SK-N-MC (cell line): ENCODE measurements around the gene STON1.

Source experiments
- DNase-seq: peaks from one replicate; pipeline ENCODE4 v3.0.0-alpha.2; 2011; ENCODE audit warnings: low read depth, low spot score
- H3K27ac ChIP-seq: fragments of 200-600 bp; sonication (generic); 2 replicates; pipeline ENCODE4 v1.5.1; 2016; ENCODE audit warnings: mixed run types
- H3K36me3 ChIP-seq: fragments of 200-600 bp; sonication (generic); 2 replicates; pipeline ENCODE4 v1.6.1; 2017; ENCODE audit warnings: antibody characterized with exemption, low read length, mixed read lengths; ENCODE audit not compliant: insufficient read depth
- H3K4me3 ChIP-seq: fragments of 200-600 bp; sonication (generic); 2 replicates; pipeline ENCODE4 v1.5.1; 2016
- H3K9ac ChIP-seq: fragments of 200-600 bp; sonication (generic); 2 replicates; pipeline ENCODE4 v1.8.0; 2017; ENCODE audit warnings: mixed run types, mixed read lengths; ENCODE audit not compliant: insufficient read length
- H3K9me3 ChIP-seq: fragments of 200-600 bp; sonication (generic); 2 replicates; pipeline ENCODE4 v1.6.1; 2017; ENCODE audit warnings: low read depth, mild to moderate bottlenecking, antibody characterized with exemption, low read length, moderate library complexity, mixed read lengths
- EZH2 ChIP-seq: fragments of 200-600 bp; sonication (generic); IDR thresholded peaks from one replicate; pipeline ENCODE4 v1.6.1; 2017; ENCODE audit warnings: antibody characterized with exemption
- FOXP2 ChIP-seq: optimal IDR thresholded peaks from 2 replicates; pipeline ENCODE3; 2011; ENCODE audit warnings: mild to moderate bottlenecking, moderate library complexity; ENCODE audit not compliant: insufficient read depth; ENCODE audit errors: extremely low read length, control extremely low read depth
- POLR2AphosphoS5 ChIP-seq: IDR thresholded peaks from 2 replicates; pipeline ENCODE4 v1.6.1; 2012; ENCODE audit warnings: mild to moderate bottlenecking, low read depth, low read length, borderline replicate concordance

The STON1 gene

DNA sequence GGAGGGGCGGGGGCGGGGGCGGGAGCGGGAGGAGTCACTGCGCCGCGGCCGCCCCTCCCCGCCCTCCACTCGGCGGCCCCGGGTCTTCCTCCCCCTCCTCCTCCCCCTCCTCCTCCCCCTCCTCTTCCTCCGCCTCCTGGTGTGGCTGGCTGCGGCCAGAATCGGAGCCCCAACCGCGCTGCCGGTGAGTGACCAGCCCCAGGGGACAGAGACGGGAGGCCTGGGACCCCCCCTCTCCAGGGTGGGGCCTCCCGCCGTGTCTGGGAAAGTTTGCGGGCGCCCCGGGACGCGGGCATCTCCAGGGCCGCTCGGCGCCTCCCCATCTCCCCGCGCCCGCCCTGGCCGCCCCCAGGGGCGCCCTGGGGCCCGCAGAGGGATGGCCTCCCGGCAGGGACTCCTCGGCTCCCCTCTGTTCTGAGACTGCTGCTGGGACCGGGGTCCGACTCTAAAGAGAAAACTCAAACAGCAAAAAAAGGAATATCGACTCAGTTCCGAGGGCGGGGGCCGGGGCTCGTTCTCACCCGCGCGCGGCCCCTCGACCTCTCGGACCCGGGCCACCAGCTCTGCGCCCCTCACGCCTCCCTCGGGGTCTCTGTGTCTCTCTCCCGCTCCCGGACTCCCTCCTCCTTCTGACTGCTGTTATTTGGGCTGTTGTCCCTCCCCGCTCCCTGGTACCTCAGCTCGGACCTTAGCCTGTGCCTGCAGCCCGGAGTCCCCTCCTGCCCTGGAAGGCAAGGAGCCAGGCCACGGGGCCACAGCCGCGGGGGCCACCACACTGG lies at the start of gene STON1:
TSS of gene STON1 (plus strand) at position 122 of the 779 bp plus-strand sequence. CDS start 50,480 bp downstream, outside the sequence.
- Histone ChIP-seq H3K27ac (peak within 1 kb of the TSS; percentile 51; the same call in 1 of the 2 replicates), H3K9ac (peak within 1 kb of the TSS; percentile 54), H3K9me3 (no peaks in the 10 kb centered on the region), H3K4me3 (peak within 1 kb of the TSS; percentile 83), H3K36me3 (no peaks in the 10 kb centered on the region)
- no peak for DNase-seq
- TF ChIP-seq EZH2 = no peak

DNA sequence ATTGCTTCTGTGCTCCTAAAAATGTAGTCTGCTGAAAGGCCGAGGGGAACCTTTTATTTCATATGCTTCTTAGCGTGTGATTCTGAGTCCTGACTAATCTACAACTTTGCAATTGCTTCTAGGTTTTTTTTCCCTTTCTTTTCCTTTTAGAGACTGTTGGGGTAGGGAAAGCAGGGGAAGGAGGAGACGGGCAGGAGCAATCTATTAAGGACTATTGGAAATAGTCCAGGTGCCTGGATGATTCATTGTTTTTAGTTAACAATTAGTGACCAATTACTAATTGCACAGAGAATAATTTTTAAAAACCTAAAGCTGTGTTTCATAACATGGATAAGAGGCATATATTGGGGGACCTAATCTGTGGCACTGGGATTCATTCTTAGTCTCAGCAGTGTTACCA lies 49.4 kb upstream of the STON1 start:
- no peak for TF ChIP-seq FOXP2
- no peak for TF ChIP-seq POLR2AphosphoS5
- TF ChIP-seq EZH2 = no peak
- H3K36me3 ChIP-seq = peaks cover 5% of the 10 kb centered on the region; the same call in 1 of the 2 replicates
- no peak overlapping the region for H3K27ac ChIP-seq

GRCh38 chr2:48482313-48482712 lies 47.6 kb upstream of the STON1 start:
- TF ChIP-seq FOXP2 = no peak
- TF ChIP-seq EZH2 = no peak
- TF ChIP-seq POLR2AphosphoS5 = no peak; the same call in 1 of the 2 replicates
- no peak overlapping the region for H3K4me3 ChIP-seq
- H3K27ac ChIP-seq = peak overlapping the region; percentile 67; the same call in 1 of the 2 replicates
- H3K9me3 ChIP-seq = no peaks in the 10 kb centered on the region
- DNase-seq = peak; percentile 32
- peaks cover 5% of the 10 kb centered on the region for H3K36me3 ChIP-seq
- H3K9ac ChIP-seq = no peak overlapping the region

More for the DNA sequence above, 49.4 kb upstream of the STON1 start:
- no peaks in the 10 kb centered on the region for H3K9me3 ChIP-seq
- H3K9ac ChIP-seq = no peak overlapping the region
- H3K4me3 ChIP-seq = no peak overlapping the region
- no peak for DNase-seq

DNA sequence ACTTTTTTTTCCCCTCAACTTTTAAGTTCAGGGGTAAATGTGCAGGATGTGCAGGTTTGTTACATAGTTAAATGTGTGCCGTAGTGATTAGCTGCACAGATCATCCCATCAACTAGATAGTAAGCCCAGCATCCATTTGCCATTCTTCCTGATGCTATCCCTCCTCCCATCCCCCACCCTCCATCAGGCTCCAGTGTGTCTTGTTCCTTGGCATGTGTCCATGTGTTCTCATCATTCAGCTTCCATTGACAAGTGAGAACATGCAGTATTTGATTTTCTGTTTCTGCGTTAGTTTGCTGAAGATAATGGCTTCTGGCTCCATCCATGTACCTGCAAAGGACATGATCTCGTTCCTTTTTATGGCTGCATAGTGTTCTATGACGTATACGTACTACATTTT lies 47.2 kb upstream of the STON1 start:
- TF ChIP-seq EZH2 (no peak), FOXP2 (no peak), POLR2AphosphoS5 (no peak)
- DNase-seq = no peak
- Histone ChIP-seq H3K4me3 (no peak overlapping the region), H3K9me3 (no peaks in the 10 kb centered on the region), H3K36me3 (peaks cover 1% of the 10 kb centered on the region), H3K9ac (no peak overlapping the region), H3K27ac (no peak overlapping the region)

GRCh38 chr2:48483506-48483905 lies 46.4 kb upstream of the STON1 start:
- Histone ChIP-seq H3K4me3 (no peak overlapping the region), H3K36me3 (no peaks in the 10 kb centered on the region; the same call in 1 of the 2 replicates), H3K9ac (no peak overlapping the region), H3K27ac (no peak overlapping the region), H3K9me3 (no peaks in the 10 kb centered on the region)
- TF ChIP-seq EZH2 = no peak
- no peak for TF ChIP-seq POLR2AphosphoS5
- no peak for TF ChIP-seq FOXP2
- no peak for DNase-seq

DNA sequence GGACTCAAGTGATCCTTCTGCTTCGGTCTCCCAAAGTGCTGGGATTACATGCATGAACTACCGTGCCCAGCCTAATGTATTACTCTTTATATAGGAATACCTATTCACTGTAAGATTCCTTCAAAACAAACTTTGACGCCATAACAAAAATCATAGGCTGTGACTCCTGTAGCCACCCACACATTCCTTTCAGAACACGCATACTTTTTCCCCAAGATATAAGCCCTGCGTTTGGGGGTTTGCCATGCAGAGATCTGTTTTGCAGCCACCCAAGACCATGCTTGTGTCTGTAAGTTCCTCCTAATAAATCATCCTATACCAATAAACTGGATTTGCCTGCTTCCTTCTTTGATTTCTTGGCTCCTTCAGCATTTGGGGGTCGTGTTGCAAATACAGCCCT lies 46.0 kb upstream of the STON1 start:
- Histone ChIP-seq H3K36me3 (no peaks in the 10 kb centered on the region; the same call in 1 of the 2 replicates), H3K9ac (no peak overlapping the region), H3K9me3 (no peaks in the 10 kb centered on the region), H3K4me3 (no peak overlapping the region), H3K27ac (no peak overlapping the region)
- DNase-seq = no peak
- no peak for TF ChIP-seq POLR2AphosphoS5
- TF ChIP-seq FOXP2 = no peak
- TF ChIP-seq EZH2 = no peak

DNA sequence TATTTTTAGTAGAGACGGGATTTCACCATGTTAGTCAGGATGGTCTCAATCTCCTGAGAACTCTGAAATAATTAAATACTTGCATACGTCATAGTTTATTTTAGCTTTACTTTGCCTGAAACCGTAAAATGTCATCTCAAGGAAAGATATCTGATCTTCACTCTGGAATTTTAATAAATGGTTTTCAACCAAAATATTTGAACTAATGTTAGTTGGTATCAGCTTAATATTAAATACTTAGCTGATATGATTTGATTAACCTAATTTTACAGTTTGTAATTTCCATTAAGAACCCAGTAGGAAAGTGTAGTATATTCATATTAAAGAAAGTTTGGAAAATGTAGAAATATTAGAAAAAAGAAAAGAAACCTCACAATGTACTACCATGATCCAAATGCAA lies 41.4 kb upstream of the STON1 start:
- TF ChIP-seq POLR2AphosphoS5 (no peak), EZH2 (no peak), FOXP2 (no peak)
- Histone ChIP-seq H3K27ac (no peak overlapping the region), H3K4me3 (no peak overlapping the region), H3K9ac (no peak overlapping the region), H3K9me3 (no peaks in the 10 kb centered on the region), H3K36me3 (no peaks in the 10 kb centered on the region; the same call in 1 of the 2 replicates)
- no peak for DNase-seq

- no peak for TF ChIP-seq EZH2
- TF ChIP-seq FOXP2 = no peak
- no peaks in the 10 kb centered on the region for H3K9me3 ChIP-seq
- no peak overlapping the region for H3K27ac ChIP-seq
- no peak overlapping the region for H3K4me3 ChIP-seq
- no peak overlapping the region for H3K9ac ChIP-seq
- DNase-seq = no peak
- peaks cover 9% of the 10 kb centered on the region; the same call in 1 of the 2 replicates for H3K36me3 ChIP-seq
These were observed 33.1 kb upstream of the STON1 start for GRCh38 chr2:48496849-48497248.
